K562 treated with DMSO at 1 percent for 48 hours (cell line): ENCODE measurements around the gene TIAM2. TPM values are rescaled to one million over a fixed set of nuclear protein-coding genes. Genes with fewer than 3 reads are reported as not detected.

ENCODE experiments used
- total RNA-seq: library from RNA; unstranded; fragments of 300-600 nt; gene quantifications from 2 replicates; pipeline ENCODE4 v1.2.3, GENCODE V29; 2022; ENCODE audit warnings: low replicate concordance; ENCODE audit errors: extremely low read depth

TIAM2 gene
- total RNA-seq: not detected in 2 replicates

DNA sequence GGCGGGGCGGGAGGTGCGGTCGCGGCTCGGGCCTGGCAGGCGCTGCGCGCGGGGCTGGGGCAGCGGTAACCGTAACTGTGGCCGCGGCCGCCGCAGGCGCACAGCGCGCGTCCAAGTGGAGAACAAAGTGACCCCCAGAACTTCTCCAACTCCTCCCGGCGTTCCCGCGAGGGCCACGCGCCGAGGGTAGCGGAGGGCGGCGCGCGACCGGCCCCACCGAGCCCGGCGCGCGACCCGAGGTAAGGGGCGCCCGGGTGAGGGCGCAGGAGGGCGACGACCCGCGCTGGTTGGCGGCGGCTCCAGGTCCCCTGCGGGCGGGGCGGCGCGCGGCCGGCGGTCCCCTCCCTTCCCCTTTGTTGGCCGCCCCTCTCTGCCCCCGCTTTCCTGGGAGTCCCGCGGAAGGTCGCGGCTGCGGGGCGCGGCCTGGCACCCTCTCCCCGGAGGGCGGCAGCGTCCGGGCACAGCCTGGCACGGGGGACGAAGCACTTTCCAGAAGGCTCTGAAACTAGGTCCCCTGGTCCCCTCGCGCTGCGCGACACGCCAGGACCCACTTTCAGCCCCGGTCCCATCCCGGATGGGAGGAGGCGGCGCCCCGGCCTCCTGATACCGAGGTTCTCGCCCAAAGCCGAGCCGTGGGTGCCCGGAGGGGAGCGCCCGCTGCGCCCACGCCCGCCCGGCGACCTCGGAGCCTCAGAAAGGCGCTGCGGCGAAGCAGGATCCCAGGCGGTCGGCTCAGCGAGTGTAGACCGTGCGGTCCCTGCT is at the start of gene TIAM2:
TSS of gene TIAM2 (plus strand) at position 62 of the 762 bp plus-strand sequence. CDS start 133,909 bp downstream, outside the sequence.

DNA sequence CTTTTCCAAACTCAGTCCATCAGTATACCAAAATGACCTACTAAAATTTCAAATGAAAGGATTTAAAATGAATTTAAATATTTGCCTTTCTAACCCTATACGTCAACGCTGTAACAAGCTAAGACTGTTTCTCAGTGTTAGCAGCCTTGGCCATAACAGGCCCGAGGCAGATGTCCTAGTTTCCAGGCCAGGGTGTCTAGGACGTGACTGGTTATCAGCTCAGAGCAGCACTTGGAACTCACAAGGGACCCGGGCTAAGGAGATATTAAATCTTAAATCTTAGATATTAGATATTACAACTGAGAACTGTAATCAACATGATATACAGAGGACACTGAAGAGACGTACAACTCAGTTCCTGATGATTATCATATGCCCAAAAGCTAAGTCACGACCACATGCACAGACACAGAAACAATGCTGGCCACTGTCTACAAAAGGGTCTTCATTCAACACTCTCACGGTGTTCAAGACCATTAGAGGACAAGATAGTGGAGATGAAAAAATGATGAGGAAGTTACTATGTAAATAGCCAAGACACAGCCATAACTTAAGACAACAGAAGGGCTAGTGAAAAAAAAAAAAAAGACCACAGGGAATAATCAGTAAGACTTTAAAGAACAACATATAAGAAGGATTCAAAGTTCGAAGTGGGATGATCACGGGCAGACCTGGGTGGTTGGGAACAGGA is 268.4 kb downstream of the TIAM2 start, which contains the start of gene CLDN20:
TSS of gene CLDN20 (plus strand) at position 641 of the 691 bp plus-strand sequence. CDS start 11,707 bp downstream, outside the sequence.

